K562 (cell line): ENCODE data around the gene UBN2. TPM values are rescaled to one million over a fixed set of nuclear protein-coding genes. Genes with fewer than 3 reads are reported as not detected.

Source experiments
- ATAC-seq: fragments of 200-7000 bp; cut with Tn5 transposase; 3 replicates; pipeline ENCODE4 v1.9.1; 2020; ENCODE audit warnings: moderate library complexity
- BruUV-seq: library from RNA; stranded (reverse); fragments of 400-500 nt; replicated peaks from 2 replicates; lab custom pipeline; 2021; lab: Mats Ljungman, UMichigan
- CTCF ChIA-PET: fragments of 300-600 bp; formaldehyde crosslinking; extraction: SDS; loops from one replicate; lab custom pipeline; 2021; ENCODE audit warnings: low intra/inter-chr PET ratio; lab: Yijun Ruan, JAX
- POLR2A ChIA-PET: fragments of 300-600, 350-650 bp; sonication (Branson Sonifier 250); formaldehyde crosslinking; extraction: SDS; loops from one replicate; lab custom pipeline; 2021; ENCODE audit warnings: antibody characterized with exemption, inconsistent platforms; lab: Yijun Ruan, JAX
- DNase-seq, 4 experiments: peaks; one replicate each; pipeline versions ENCODE4 v3.0.0 to v3.0.0-alpha.2; 2011 to 2018; ENCODE audit warnings: low spot score in 3 of 4, mixed read lengths in 3 of 4; ENCODE audit errors: extremely low read depth in 1 of 4
- FAIRE-seq: peaks from 2 replicates; lab custom pipeline; 2011; peaks lifted over from hg19 to GRCh38; lab: Jason Lieb, UNC
- H2AFZ ChIP-seq: 2 replicates; pipeline ENCODE4 v1.6.0; 2011; ENCODE audit warnings: low read depth, low read length, control low read depth, inconsistent platforms
- H3K27ac ChIP-seq: fragments of 200-600 bp; 3 replicates; pipeline ENCODE4 v1.8.0; 2011; ENCODE audit warnings: low read depth, mild to moderate bottlenecking, control low read depth, inconsistent platforms, low read length, moderate library complexity, mixed read lengths; ENCODE audit errors: extremely low read depth
- H3K27me3 ChIP-seq, 2 experiments: fragments of 300-600 bp in 1 of 2; 2 replicates in 1 of 2; 3 replicates in 1 of 2; pipeline versions ENCODE4 v1.6.0 to v1.8.0; 2011; ENCODE audit warnings: inconsistent platforms in 2 of 2, low read length in 2 of 2, mild to moderate bottlenecking in 1 of 2, mixed read lengths in 1 of 2, moderate library complexity in 1 of 2; ENCODE audit not compliant: control insufficient read depth in 2 of 2, insufficient read depth in 2 of 2
- H3K36me3 ChIP-seq: fragments of 300-600 bp; 3 replicates; pipeline ENCODE4 v1.8.0; 2011; ENCODE audit warnings: mild to moderate bottlenecking, low read length, inconsistent platforms; ENCODE audit not compliant: control insufficient read depth, insufficient read depth
- H3K4me1 ChIP-seq, 2 experiments: fragments of 200-600 bp in 1 of 2; replicated peaks in 1 of 2; 2 replicates in 1 of 2; 3 replicates in 1 of 2; pipeline versions ENCODE4 v1.5.1 to v1.8.0; 2011; ENCODE audit warnings: inconsistent platforms in 2 of 2, low read length in 2 of 2, mild to moderate bottlenecking in 1 of 2, mixed read lengths in 1 of 2, moderate library complexity in 1 of 2; ENCODE audit not compliant: control insufficient read depth in 2 of 2, insufficient read depth in 2 of 2
- H3K4me2 ChIP-seq: 2 replicates; pipeline ENCODE4 v1.6.1; 2011; ENCODE audit warnings: low read length, control low read depth, inconsistent platforms, mixed read lengths; ENCODE audit not compliant: insufficient read depth
- H3K4me3 ChIP-seq: fragments of 200-600 bp; sonication (generic), shearing (Covaris generic); 2 replicates; pipeline ENCODE4 v1.5.1; 2016; ENCODE audit warnings: control low read depth, inconsistent platforms
- H3K79me2 ChIP-seq: fragments of 200-600 bp; 3 replicates; pipeline ENCODE4 v1.8.0; 2011; ENCODE audit warnings: low read length, inconsistent platforms; ENCODE audit not compliant: control insufficient read depth, insufficient read depth
- H3K9ac ChIP-seq, 2 experiments: 2 replicates each; pipeline versions ENCODE4 v1.6.0 to v1.6.1; 2011; ENCODE audit warnings: low read depth in 2 of 2, low read length in 2 of 2, control low read depth in 1 of 2, inconsistent platforms in 1 of 2, mild to moderate bottlenecking in 1 of 2, mixed read lengths in 1 of 2; ENCODE audit not compliant: insufficient read depth in 1 of 2
- H3K9me1 ChIP-seq: one replicate; pipeline ENCODE4 v1.6.0; 2011; ENCODE audit warnings: inconsistent platforms, mild to moderate bottlenecking, low read length, moderate library complexity; ENCODE audit not compliant: control insufficient read depth, insufficient read depth
- H3K9me3 ChIP-seq: replicated peaks from 2 replicates; pipeline ENCODE4 v1.5.1; 2011; ENCODE audit warnings: low read depth, low read length, inconsistent platforms; ENCODE audit not compliant: control insufficient read depth, insufficient read depth
- H4K20me1 ChIP-seq: replicated peaks from 2 replicates; pipeline ENCODE4 v1.6.1; 2011; ENCODE audit warnings: low read length, inconsistent platforms, mixed read lengths; ENCODE audit not compliant: control insufficient read depth, insufficient read depth
- CBX8 ChIP-seq: fragments of 200-600 bp; sonication (generic); IDR thresholded peaks from 2 replicates; pipeline ENCODE4 v1.6.1; 2012; ENCODE audit warnings: borderline replicate concordance, mixed run types, low read depth, mild to moderate bottlenecking, moderate library complexity, mixed read lengths, low read length, control low read depth, inconsistent platforms; ENCODE audit not compliant: poor library complexity, severe bottlenecking; ENCODE audit errors: extremely low read depth
- FOXJ2 ChIP-seq: fragments of 200-800 bp; sonication (Bioruptor generic); IDR thresholded peaks from 2 replicates; pipeline ENCODE4 v1.6.1; 2016; ENCODE audit warnings: missing genetic modification characterization, missing compliant biosample characterization
- KLF16 ChIP-seq: IDR thresholded peaks from 2 replicates; pipeline ENCODE4 v1.6.1; 2016; ENCODE audit warnings: antibody characterized with exemption
- OTX1 ChIP-seq: fragments of 450-650 bp; formaldehyde crosslinking; IDR thresholded peaks from 2 replicates; pipeline ENCODE4 v1.4.0; 2022; ENCODE audit warnings: mild to moderate bottlenecking
- RBM14 ChIP-seq: fragments of 200-400 bp; formaldehyde crosslinking; IDR thresholded peaks from 2 replicates; pipeline ENCODE4 v1.6.1; 2018; ENCODE audit warnings: low read depth, mild to moderate bottlenecking, low read length, moderate library complexity, borderline replicate concordance; ENCODE audit not compliant: insufficient read depth
- TOE1 ChIP-seq, 2 experiments: fragments of 450-650 bp in 1 of 2; sonication (generic) in 1 of 2; formaldehyde crosslinking in 1 of 2; IDR thresholded peaks; 2 replicates each; pipeline versions ENCODE4 v1.7.1 to v1.8.0; 2016 to 2022; ENCODE audit warnings: borderline replicate concordance in 2 of 2, mild to moderate bottlenecking in 2 of 2, antibody characterized with exemption in 1 of 2, inconsistent platforms in 1 of 2, low read depth in 1 of 2, missing genetic modification reagents in 1 of 2, moderate library complexity in 1 of 2
- ZNF695 ChIP-seq: fragments of 450-650 bp; formaldehyde crosslinking; IDR thresholded peaks from 2 replicates; pipeline ENCODE4 v1.4.0; 2020; ENCODE audit warnings: mild to moderate bottlenecking, moderate library complexity
- WGBS: fragments of 100-300 bp; shearing (Covaris generic); methylation state at CpG from one replicate; pipeline ENCODE4 v1.1.6; 2016; ENCODE audit warnings: low coverage, mixed read lengths; ENCODE audit not compliant: insufficient coverage; ENCODE audit errors: missing lambda C conversion rate; 5-methylcytosine and 5-hydroxymethylcytosine counted together
- in situ Hi-C: fragments of 300-500 bp; cut with MboI; formaldehyde crosslinking; loops from 4 replicates; pipeline ENCODE4 v1.15.0; 2018; ENCODE audit warnings: inconsistent platforms, mixed read lengths
- intact Hi-C: fragments of 100-400 bp; cut with micrococcal nuclease; formaldehyde crosslinking; loops from 2 replicates; pipeline ENCODE4 v1.14.2; 2022
- polyA plus RNA-seq, 8 experiments: library from polyadenylated mRNA; depleted of rRNA in 4 of 8; stranded (reverse) in 5 of 8; unstranded in 3 of 8; fragments of >200 nt; fragmentation: Nextera tagmentation in 2 of 8; fragmentation: Illumina TruSeq in 1 of 8; extraction: Ambion mirVana in 2 of 8; extraction: Trizol in 1 of 8; gene quantifications; 2 replicates each; pipeline versions ENCODE4 v1.2.1 to v1.2.3, GENCODE V29; 2011 to 2014; ENCODE audit warnings: inconsistent platforms in 1 of 8, missing spikeins in 1 of 8
- total RNA-seq, 7 experiments: library from RNA; depleted of rRNA in 6 of 7; stranded (reverse); fragments of >200 nt in 6 of 7; fragmentation: Illumina TruSeq in 2 of 7; extraction: Trizol in 2 of 7; gene quantifications; 2 replicates each; pipeline versions ENCODE4 v1.2.1 to v1.2.3, GENCODE V29; 2011 to 2021; ENCODE audit warnings: low replicate concordance in 1 of 7
- TF ChIP-seq, protein P1 (sequence below): fragments of 450-650 bp; IDR thresholded peaks from 2 replicates; pipeline ENCODE4 v1.7.1; 2018; ENCODE audit warnings: mild to moderate bottlenecking, low read depth; ENCODE audit not compliant: partially characterized antibody
- TF ChIP-seq, protein P2 (sequence below): sonication (generic); formaldehyde crosslinking; IDR thresholded peaks from 2 replicates; pipeline ENCODE4 v1.8.0; 2022; ENCODE audit warnings: mild to moderate bottlenecking, low read depth, missing genetic modification reagents
- TF ChIP-seq, protein P3 (sequence below): fragments of 450-650 bp; IDR thresholded peaks from 2 replicates; pipeline ENCODE4 v1.6.1; 2016; ENCODE audit warnings: borderline replicate concordance
- TF ChIP-seq, protein P4 (sequence below): fragments of 450-650 bp; IDR thresholded peaks from one replicate; pipeline ENCODE4 v1.6.1; 2018; ENCODE audit warnings: mild to moderate bottlenecking, moderate library complexity; ENCODE audit not compliant: partially characterized antibody

UBN2 gene
- total and polyA plus RNA-seq, 9 of the 15 experiments (the other 6 are each of a cell fraction or from before 2014, with no cell fraction given): 1.2 to 19.5 (median 9.9) TPM

DNA sequence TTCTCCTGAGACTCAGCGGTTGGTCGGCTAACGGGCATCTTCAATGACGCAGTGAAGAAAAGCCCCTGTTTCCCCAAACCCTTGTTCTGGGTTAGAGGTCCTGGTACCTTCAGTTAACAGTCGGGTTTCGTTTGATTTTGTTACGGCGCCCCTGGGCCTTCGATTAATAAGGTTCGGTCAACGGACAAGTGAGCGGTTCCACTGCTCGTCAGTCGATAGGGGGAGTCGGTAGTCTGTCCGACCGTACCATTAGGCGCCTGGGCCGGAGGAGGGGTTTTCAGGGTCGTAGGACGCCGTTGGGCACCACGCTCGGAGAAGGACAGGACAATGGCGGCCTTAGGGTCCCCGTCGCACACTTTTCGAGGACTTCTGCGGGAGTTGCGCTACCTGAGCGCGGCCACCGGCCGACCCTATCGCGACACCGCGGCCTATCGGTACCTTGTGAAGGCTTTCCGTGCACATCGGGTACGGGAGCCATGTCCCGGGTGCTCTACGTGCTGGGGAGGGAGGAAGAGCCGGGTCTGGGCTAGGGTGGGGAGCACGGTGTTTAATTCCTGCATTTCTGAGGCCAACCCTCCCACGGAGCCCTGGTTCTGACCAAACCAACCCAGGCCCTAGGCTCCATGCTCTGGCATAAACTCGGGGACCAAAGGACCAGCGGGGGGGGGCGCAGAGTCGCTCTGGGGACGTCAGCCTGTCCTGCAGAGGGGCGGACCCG, 110.2 kb downstream of the UBN2 start, which contains the start of gene FMC1:
TSS of gene FMC1 (plus strand) at position 280 of the 718 bp plus-strand sequence. CDS start at position 328, 48 bp downstream.
- Histone ChIP-seq H3K27ac (peak within 1 kb of the TSS; percentile 99), H3K4me3 (peak within 1 kb of the TSS; percentile 81), H3K36me3 (peaks cover 17% of the 10 kb centered on the region; the same call in 1 of the 3 replicates), H2AFZ (peak within 1 kb of the TSS; percentile 98), H3K9ac (peak within 1 kb of the TSS; percentile 100), H3K4me1 (peaks cover 4% of the 10 kb centered on the region in 2 experiments; a peak in 2 of 5 replicates), H4K20me1 (no peaks in the 10 kb centered on the region), H3K9me3 (peaks cover 12% of the 10 kb centered on the region), H3K4me2 (peak within 1 kb of the TSS; percentile 96), H3K79me2 (peaks cover 28% of the 10 kb centered on the region), H3K27me3 (no peaks in the 10 kb centered on the region), H3K9me1 (no peaks in the 10 kb centered on the region)
- under 1% methylated on average over 54 of the region's 54 CpGs for WGBS
- ChIA-PET CTCF (interaction anchor here (0.6 to 0.7 kb wide), 2 partner anchors 20 to 78 kb away, joined by 3 to 4 read pairs; no protein-coding TSS in a partner anchor), POLR2A (interaction anchor here (1.9 kb wide), 1 partner anchor 14 kb away, joined by 5 read pairs; no protein-coding TSS in a partner anchor)
- BruUV-seq: TSS peak; percentile 83
- DNase-seq: peak; percentile 86 to 98 (median 92)
- in situ Hi-C loops (no loop called here), intact Hi-C loops (loop anchor here (2.0 to 10.0 kb wide), 5 partner anchors 86 to 324 kb away; partner anchors contain the start of gene ZC3HAV1)
- peak; percentile 92 for ATAC-seq
- peak; percentile 83 for FAIRE-seq
- TF ChIP-seq, protein P1, sequence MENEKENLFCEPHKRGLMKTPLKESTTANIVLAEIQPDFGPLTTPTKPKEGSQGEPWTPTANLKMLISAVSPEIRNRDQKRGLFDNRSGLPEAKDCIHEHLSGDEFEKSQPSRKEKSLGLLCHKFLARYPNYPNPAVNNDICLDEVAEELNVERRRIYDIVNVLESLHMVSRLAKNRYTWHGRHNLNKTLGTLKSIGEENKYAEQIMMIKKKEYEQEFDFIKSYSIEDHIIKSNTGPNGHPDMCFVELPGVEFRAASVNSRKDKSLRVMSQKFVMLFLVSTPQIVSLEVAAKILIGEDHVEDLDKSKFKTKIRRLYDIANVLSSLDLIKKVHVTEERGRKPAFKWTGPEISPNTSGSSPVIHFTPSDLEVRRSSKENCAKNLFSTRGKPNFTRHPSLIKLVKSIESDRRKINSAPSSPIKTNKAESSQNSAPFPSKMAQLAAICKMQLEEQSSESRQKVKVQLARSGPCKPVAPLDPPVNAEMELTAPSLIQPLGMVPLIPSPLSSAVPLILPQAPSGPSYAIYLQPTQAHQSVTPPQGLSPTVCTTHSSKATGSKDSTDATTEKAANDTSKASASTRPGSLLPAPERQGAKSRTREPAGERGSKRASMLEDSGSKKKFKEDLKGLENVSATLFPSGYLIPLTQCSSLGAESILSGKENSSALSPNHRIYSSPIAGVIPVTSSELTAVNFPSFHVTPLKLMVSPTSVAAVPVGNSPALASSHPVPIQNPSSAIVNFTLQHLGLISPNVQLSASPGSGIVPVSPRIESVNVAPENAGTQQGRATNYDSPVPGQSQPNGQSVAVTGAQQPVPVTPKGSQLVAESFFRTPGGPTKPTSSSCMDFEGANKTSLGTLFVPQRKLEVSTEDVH: peak; percentile 50
- TF ChIP-seq, protein P2, sequence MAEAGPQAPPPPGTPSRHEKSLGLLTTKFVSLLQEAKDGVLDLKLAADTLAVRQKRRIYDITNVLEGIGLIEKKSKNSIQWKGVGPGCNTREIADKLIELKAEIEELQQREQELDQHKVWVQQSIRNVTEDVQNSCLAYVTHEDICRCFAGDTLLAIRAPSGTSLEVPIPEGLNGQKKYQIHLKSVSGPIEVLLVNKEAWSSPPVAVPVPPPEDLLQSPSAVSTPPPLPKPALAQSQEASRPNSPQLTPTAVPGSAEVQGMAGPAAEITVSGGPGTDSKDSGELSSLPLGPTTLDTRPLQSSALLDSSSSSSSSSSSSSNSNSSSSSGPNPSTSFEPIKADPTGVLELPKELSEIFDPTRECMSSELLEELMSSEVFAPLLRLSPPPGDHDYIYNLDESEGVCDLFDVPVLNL (CRISPR knock-in tag): peak; percentile 69; the same call in 1 of the 2 replicates
- TF ChIP-seq, protein P3, sequence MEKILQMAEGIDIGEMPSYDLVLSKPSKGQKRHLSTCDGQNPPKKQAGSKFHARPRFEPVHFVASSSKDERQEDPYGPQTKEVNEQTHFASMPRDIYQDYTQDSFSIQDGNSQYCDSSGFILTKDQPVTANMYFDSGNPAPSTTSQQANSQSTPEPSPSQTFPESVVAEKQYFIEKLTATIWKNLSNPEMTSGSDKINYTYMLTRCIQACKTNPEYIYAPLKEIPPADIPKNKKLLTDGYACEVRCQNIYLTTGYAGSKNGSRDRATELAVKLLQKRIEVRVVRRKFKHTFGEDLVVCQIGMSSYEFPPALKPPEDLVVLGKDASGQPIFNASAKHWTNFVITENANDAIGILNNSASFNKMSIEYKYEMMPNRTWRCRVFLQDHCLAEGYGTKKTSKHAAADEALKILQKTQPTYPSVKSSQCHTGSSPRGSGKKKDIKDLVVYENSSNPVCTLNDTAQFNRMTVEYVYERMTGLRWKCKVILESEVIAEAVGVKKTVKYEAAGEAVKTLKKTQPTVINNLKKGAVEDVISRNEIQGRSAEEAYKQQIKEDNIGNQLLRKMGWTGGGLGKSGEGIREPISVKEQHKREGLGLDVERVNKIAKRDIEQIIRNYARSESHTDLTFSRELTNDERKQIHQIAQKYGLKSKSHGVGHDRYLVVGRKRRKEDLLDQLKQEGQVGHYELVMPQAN: peak; percentile 76; the same call in 1 of the 2 replicates
- TF ChIP-seq, protein P4, sequence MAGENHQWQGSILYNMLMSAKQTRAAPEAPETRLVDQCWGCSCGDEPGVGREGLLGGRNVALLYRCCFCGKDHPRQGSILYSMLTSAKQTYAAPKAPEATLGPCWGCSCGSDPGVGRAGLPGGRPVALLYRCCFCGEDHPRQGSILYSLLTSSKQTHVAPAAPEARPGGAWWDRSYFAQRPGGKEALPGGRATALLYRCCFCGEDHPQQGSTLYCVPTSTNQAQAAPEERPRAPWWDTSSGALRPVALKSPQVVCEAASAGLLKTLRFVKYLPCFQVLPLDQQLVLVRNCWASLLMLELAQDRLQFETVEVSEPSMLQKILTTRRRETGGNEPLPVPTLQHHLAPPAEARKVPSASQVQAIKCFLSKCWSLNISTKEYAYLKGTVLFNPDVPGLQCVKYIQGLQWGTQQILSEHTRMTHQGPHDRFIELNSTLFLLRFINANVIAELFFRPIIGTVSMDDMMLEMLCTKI: no peak
- TF ChIP-seq OTX1 (peak; percentile 88), RBM14 (peak; percentile 89; the same call in 1 of the 2 replicates), KLF16 (no peak), ZNF695 (no peak), CBX8 (no peak), FOXJ2 (tag) (peak; percentile 75; the same call in 1 of the 2 replicates), TOE1 (IDR thresholded peaks at IDR 0.05; ENCODE audit: borderline replicate concordance) (peak; percentile 91), TOE1 (CRISPR knock-in tag; IDR thresholded peaks at IDR 0.05; ENCODE audit: borderline replicate concordance, low read depth) (peak; percentile 80; the same call in 1 of the 2 replicates)
